GM23248 (cell line): ENCODE data around the gene SAT2.

ENCODE experiments used
- EZH2 ChIP-seq: fragments of 200-600 bp; sonication (generic); IDR thresholded peaks from 2 replicates; pipeline ENCODE4 v1.6.1; 2018; ENCODE audit warnings: antibody characterized with exemption, mild to moderate bottlenecking; ENCODE audit not compliant: insufficient read depth, poor library complexity, severe bottlenecking
- EZH2phosphoT487 ChIP-seq: fragments of 200-600 bp; sonication (generic); IDR thresholded peaks from 2 replicates; pipeline ENCODE4 v1.6.1; 2018; ENCODE audit warnings: antibody characterized with exemption, moderate library complexity, mild to moderate bottlenecking, low read depth; ENCODE audit not compliant: insufficient read depth

DNA sequence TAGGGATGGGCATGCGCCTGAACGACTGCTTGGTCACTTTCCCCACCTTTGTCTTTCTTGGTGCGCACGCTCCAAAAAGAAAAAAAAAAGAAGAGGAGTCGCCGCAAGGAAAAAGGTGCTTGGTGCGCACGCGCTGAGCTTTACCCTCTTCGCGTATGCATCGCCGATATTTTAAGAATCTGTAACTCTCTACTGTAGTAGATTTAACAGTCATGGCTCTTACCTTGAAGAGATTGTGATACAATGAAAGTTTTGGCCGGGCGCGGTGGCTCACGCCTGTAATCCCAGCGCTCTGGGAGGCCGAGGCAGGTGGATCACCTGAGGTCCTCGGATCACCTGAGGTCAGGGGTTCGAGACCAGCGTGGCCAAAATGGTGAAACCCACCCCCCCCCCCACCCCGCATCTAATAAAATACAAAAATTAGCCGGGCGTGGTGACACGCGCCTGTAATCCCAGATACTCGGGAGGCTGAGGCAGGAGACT, 12.3 kb downstream of the SAT2 start:
- TF ChIP-seq EZH2 (no peak), EZH2phosphoT487 (no peak)
